ENCODE data around the gene NFIB. TPM values are rescaled to one million over a fixed set of nuclear protein-coding genes. Genes with fewer than 3 reads are reported as not detected.
A peak's percentile ranks its signal among the peaks of the same experiment; 100 is the strongest.

Gene NFIB
- total and polyA plus RNA-seq, 2 of the 13 experiments (the other 11 are each of a cell fraction or from before 2014, with no cell fraction given), result 0.98 to 4.6 TPM

GRCh38 chr9:14313951-14314423 is at the start of gene NFIB (continued):
- TF ChIP-seq ZBTB26 (CRISPR knock-in tag; IDR thresholded peaks at IDR 0.05; ENCODE audit: borderline replicate concordance), result no peak
- no peak for TF ChIP-seq SOX13 (IDR thresholded peaks at IDR 0.05)
- TF ChIP-seq SOX13 (CRISPR knock-in tag; conservative IDR thresholded peaks at IDR 0.05 in 1 of 2, IDR thresholded peaks at IDR 0.05 in 1 of 2), result 0 out of 4 replicates have a peak, but pooled peaks of 1 of the 2 experiments have one; percentile 6
- no peak for TF ChIP-seq TCF7 (IDR thresholded peaks at IDR 0.05; ENCODE audit: low read depth)
- TF ChIP-seq HNRNPUL1 (IDR thresholded peaks at IDR 0.05; ENCODE audit: low read depth, low read length), result no peak
- TF ChIP-seq SCMH1 (CRISPR knock-in tag; IDR thresholded peaks at IDR 0.05; ENCODE audit: borderline replicate concordance), result no peak
- TF ChIP-seq IRF9 (CRISPR knock-in tag; IDR thresholded peaks at IDR 0.05; ENCODE audit: borderline replicate concordance), result no peak
- TF ChIP-seq E2F1 (CRISPR knock-in tag; IDR thresholded peaks at IDR 0.05), result no peak
- no peak for TF ChIP-seq SNAPC5 (CRISPR knock-in tag; IDR thresholded peaks at IDR 0.05; ENCODE audit: borderline replicate concordance)
- TF ChIP-seq TEAD3 (CRISPR knock-in tag; optimal IDR thresholded peaks at IDR 0.05; ENCODE audit: borderline replicate concordance), result no peak
- no peak for TF ChIP-seq PHF21A (CRISPR knock-in tag; IDR thresholded peaks at IDR 0.05)
- no peak for TF ChIP-seq E2F2 (CRISPR knock-in tag; IDR thresholded peaks at IDR 0.05; ENCODE audit: borderline replicate concordance)
- TF ChIP-seq KLF11 (CRISPR knock-in tag; IDR thresholded peaks at IDR 0.05), result no peak
- no peak for TF ChIP-seq KDM1A (CRISPR knock-in tag; IDR thresholded peaks at IDR 0.05)
- TF ChIP-seq ZNF616 (CRISPR knock-in tag; IDR thresholded peaks at IDR 0.05; ENCODE audit: low read depth), result no peak
- TF ChIP-seq GATAD1 (CRISPR knock-in tag; IDR thresholded peaks at IDR 0.05), result no peak
- TF ChIP-seq ZNF326 (CRISPR knock-in tag; IDR thresholded peaks at IDR 0.05; ENCODE audit: borderline replicate concordance), result no peak
- TF ChIP-seq ETV6 (CRISPR knock-in tag; conservative IDR thresholded peaks at IDR 0.05), result no peak
- no peak for TF ChIP-seq JUND (CRISPR knock-in tag; IDR thresholded peaks at IDR 0.05)
- TF ChIP-seq SP140L (CRISPR knock-in tag; IDR thresholded peaks at IDR 0.05; ENCODE audit: borderline replicate concordance), result no peak
- no peak for TF ChIP-seq ZNF275 (CRISPR knock-in tag; IDR thresholded peaks at IDR 0.05; ENCODE audit: borderline replicate concordance)
- no peak for TF ChIP-seq ZNF124 (CRISPR knock-in tag; IDR thresholded peaks at IDR 0.05)
- no peak for TF ChIP-seq FOXK1 (CRISPR knock-in tag; IDR thresholded peaks at IDR 0.05; ENCODE audit: borderline replicate concordance, low read depth)
- no peak for TF ChIP-seq ESRRA (CRISPR knock-in tag; IDR thresholded peaks at IDR 0.05; ENCODE audit: low read depth)
- no peak for TF ChIP-seq ERF (CRISPR knock-in tag; IDR thresholded peaks at IDR 0.05)
- TF ChIP-seq HMG20A (CRISPR knock-in tag; IDR thresholded peaks at IDR 0.05; ENCODE audit: borderline replicate concordance), result no peak
- TF ChIP-seq ZNF292 (CRISPR knock-in tag; IDR thresholded peaks at IDR 0.05; ENCODE audit: borderline replicate concordance, low read depth), result no peak

Data from HepG2 (cell line).